Measurements from ENCODE around the gene SCGB1A1. TPM values are rescaled to one million over a fixed set of nuclear protein-coding genes. Genes with fewer than 3 reads are reported as not detected.

SCGB1A1 gene
- total RNA-seq, 2 experiments from 2014 or later: not detected

DNA sequence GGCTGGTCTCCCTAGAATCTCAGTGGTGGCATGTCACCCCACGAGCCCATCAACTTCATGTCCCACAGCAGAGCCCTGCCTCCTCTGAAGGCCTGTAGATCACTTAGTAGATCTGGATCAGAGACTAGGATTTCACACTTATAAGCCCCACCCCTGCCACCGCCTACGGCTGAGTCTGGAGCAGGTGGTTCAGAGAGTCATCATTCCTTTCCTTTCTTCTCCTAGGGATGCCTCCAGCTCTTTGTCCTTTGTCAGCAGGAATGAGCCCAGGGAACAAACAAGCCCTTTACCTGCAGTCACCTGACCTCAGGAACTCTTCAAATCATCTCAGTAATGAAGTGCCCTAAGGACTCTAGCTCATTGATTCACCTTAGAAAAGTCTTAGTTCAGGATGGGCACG is 37.8 kb downstream of the SCGB1A1 start:
- Mint-ChIP-seq H3K4me3 (no peak overlapping the region), H3K9me3 (no peaks in the 10 kb centered on the region), H3K27me3 (ENCODE audit: low read depth) (no peaks in the 10 kb centered on the region), H3K4me1 (ENCODE audit: low read depth) (no peaks in the 10 kb centered on the region), H3K36me3 (ENCODE audit: low read depth) (no peaks in the 10 kb centered on the region), H3K27ac (no peak overlapping the region)
- intact Hi-C loops (cut with micrococcal nuclease): no loop called here
- CTCF ChIA-PET: interaction anchor here (0.6 to 2.9 kb wide), 2 partner anchors 32 to 84 kb away, joined by 3 to 11 read pairs; no protein-coding TSS in a partner anchor
- DNase-seq: no peak

DNA sequence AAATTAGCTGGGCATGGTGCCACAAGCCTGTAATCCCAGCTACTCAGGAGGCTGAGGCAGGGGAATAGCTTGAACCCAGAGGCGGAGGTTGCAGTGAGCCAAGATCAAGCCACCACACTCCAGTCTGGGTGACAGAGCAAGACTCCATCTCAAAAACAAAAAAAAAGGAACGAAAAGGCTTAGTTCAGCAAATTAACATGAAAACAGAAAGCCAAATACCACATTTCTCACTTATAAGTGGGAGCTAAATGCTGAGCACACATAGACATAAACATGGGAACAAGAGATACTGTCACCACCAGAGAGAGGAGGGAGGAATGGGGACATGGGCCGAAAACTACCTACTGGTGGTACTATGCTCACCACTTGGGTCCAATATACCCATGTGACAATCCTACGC is 38.6 kb downstream of the SCGB1A1 start:
- no peaks in the 10 kb centered on the region for H3K9me3 Mint-ChIP-seq
- intact Hi-C loops (cut with micrococcal nuclease): no loop called here
- H3K36me3 Mint-ChIP-seq (ENCODE audit: low read depth): no peaks in the 10 kb centered on the region
- no peak for DNase-seq
- CTCF ChIA-PET: interaction anchor here (0.7 to 2.9 kb wide), 4 partner anchors 18 to 95 kb away, joined by 3 to 11 read pairs (median 4); no protein-coding TSS in a partner anchor
- H3K4me3 Mint-ChIP-seq: no peak overlapping the region
- H3K27ac Mint-ChIP-seq: no peak overlapping the region
- no peaks in the 10 kb centered on the region for H3K4me1 Mint-ChIP-seq (ENCODE audit: low read depth)
- no peaks in the 10 kb centered on the region for H3K27me3 Mint-ChIP-seq (ENCODE audit: low read depth)

DNA sequence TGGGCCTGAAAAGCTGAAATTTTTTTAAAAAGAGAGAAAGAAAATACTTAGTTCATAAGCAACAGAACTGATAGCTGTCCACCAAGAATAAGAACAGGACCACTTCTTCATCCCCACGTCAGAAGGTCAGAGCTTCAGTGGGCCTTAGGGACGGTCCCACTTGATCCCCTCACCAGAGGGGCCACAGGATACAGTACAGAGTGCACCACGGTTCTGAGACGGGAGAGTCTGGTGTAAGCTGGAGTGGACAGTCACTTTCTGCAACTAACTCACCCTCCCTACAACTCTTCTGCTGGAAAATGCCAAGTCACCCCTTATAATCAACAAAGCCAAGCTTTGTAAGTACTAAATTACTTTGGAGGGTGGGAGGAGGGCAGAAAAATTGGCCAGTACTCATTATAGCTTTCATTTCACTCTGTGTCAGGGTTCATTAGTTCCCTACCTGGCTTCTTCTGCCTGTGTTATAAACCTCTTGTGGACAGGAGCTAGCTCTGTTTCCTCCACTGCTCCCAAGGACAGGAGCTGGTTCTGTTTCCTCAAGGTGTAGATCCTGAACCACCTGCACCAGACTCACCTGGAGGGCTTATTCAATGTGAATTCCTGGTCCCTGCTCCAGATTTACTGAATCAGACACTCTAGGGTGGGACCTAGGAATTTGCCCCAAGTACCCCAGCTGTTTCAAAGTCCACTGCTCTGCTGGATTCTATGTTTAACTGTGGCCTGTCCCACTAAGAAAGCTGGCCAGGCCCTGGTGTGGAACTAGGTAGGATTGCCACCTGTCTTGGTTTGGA is 39.6 kb downstream of the SCGB1A1 start:
- Mint-ChIP-seq H3K4me1 (ENCODE audit: low read depth) (no peaks in the 10 kb centered on the region), H3K27me3 (ENCODE audit: low read depth) (no peaks in the 10 kb centered on the region), H3K27ac (no peak overlapping the region), H3K9me3 (no peaks in the 10 kb centered on the region), H3K4me3 (no peak overlapping the region), H3K36me3 (ENCODE audit: low read depth) (no peaks in the 10 kb centered on the region)
- DNase-seq: no peak
- CTCF ChIA-PET: interaction anchor here (1.0 to 2.9 kb wide), 3 partner anchors 34 to 85 kb away, joined by 3 to 11 read pairs (median 4); no protein-coding TSS in a partner anchor
- intact Hi-C loops (cut with micrococcal nuclease): no loop called here

GRCh38 chr11:62459080-62459479 is 40.2 kb downstream of the SCGB1A1 start:
- DNase-seq: no peak
- Mint-ChIP-seq H3K4me3 (no peak overlapping the region), H3K27ac (no peak overlapping the region), H3K27me3 (ENCODE audit: low read depth) (no peaks in the 10 kb centered on the region), H3K36me3 (ENCODE audit: low read depth) (no peaks in the 10 kb centered on the region), H3K4me1 (ENCODE audit: low read depth) (no peaks in the 10 kb centered on the region), H3K9me3 (no peaks in the 10 kb centered on the region)
- CTCF ChIA-PET: interaction anchor here (1.0 kb wide), 1 partner anchor 84 kb away, joined by 4 read pairs; no protein-coding TSS in a partner anchor
- intact Hi-C loops (cut with micrococcal nuclease): no loop called here

DNA sequence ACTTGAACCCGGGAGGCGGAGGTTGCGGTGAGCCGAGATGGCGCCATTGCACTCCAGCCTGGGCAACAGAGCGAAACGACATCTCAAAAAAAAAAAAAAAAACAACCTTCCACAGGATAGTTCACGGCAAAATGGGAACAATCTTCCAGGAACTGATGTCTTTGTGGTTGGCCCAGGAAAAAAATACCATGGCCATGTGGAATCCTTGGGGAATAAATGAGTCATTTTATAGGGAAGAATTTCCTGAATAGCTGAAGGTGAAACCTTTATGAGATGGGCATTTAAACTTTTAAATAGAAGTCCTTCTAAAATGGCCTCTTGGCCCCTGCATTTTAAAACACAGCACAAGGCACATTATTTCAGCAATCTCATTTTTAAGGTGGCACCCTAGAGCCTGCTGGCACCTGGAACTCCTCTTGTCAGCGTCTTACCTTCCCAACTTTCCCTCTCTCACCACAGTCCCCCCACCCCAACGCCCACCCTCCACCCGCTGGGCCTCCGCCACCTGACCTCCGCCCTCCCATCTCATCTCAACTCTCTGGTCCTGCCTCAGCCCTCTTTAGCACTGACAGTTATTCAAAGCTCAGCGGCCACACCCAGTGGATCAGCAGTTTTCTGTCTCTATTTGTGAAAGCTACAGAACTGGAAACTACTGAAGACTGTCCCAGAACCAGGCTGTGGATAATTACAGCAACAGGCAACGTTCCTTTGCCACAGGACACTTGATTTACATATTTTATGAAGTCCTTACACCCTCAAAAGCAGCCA is 43.1 kb downstream of the SCGB1A1 start:
- no peak overlapping the region for H3K4me3 Mint-ChIP-seq
- no peaks in the 10 kb centered on the region for H3K36me3 Mint-ChIP-seq (ENCODE audit: low read depth)
- no peaks in the 10 kb centered on the region for H3K9me3 Mint-ChIP-seq
- intact Hi-C loops (cut with micrococcal nuclease): no loop called here
- CTCF ChIA-PET: interaction anchor here (0.8 kb wide), 2 partner anchors 37 to 66 kb away, joined by 3 read pairs; no protein-coding TSS in a partner anchor
- H3K27ac Mint-ChIP-seq: no peak overlapping the region
- H3K27me3 Mint-ChIP-seq (ENCODE audit: low read depth): no peaks in the 10 kb centered on the region
- DNase-seq: no peak
- H3K4me1 Mint-ChIP-seq (ENCODE audit: low read depth): no peaks in the 10 kb centered on the region

- DNase-seq: no peak
- CTCF ChIA-PET: interaction anchor here (0.8 kb wide), 2 partner anchors 37 to 66 kb away, joined by 3 read pairs; no protein-coding TSS in a partner anchor
- intact Hi-C loops (cut with micrococcal nuclease): no loop called here
- Mint-ChIP-seq H3K4me1 (ENCODE audit: low read depth) (no peaks in the 10 kb centered on the region), H3K4me3 (no peak overlapping the region), H3K27ac (no peak overlapping the region), H3K9me3 (no peaks in the 10 kb centered on the region), H3K36me3 (ENCODE audit: low read depth) (no peaks in the 10 kb centered on the region), H3K27me3 (ENCODE audit: low read depth) (no peaks in the 10 kb centered on the region)
Measured at GRCh38 chr11:62462508-62462892, 43.7 kb downstream of the SCGB1A1 start.

GRCh38 chr11:62463121-62463542 is 44.3 kb downstream of the SCGB1A1 start:
- Mint-ChIP-seq H3K4me1 (ENCODE audit: low read depth) (no peaks in the 10 kb centered on the region), H3K36me3 (ENCODE audit: low read depth) (no peaks in the 10 kb centered on the region), H3K27ac (no peak overlapping the region), H3K4me3 (no peak overlapping the region), H3K9me3 (no peaks in the 10 kb centered on the region), H3K27me3 (ENCODE audit: low read depth) (no peaks in the 10 kb centered on the region)
- intact Hi-C loops (cut with micrococcal nuclease): no loop called here
- CTCF ChIA-PET: interaction anchor here (1.8 kb wide), 1 partner anchor 68 kb away, joined by 6 read pairs; no protein-coding TSS in a partner anchor
- DNase-seq: no peak

DNA sequence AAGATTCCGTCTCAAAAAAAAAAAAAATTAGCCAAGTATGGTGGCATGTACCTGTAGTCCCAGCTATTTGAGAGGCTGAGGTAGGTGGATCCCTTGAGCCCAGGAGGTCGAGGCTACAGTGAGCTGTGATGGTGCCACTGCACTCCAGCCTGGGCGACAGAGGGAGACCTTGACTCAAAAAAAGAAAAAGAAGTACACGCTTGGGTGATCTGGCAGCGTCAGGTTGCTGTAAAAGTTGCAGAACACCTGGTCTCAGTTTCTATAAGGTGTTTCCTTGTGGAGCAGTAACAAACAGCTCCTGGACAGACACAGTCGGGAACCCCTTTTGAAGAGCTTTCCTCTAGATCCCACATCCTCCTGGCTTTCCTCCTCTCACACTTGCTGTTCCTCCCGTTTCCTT is 45.8 kb downstream of the SCGB1A1 start:
- H3K4me3 Mint-ChIP-seq: no peak overlapping the region
- CTCF ChIA-PET: interaction anchor here (0.6 to 1.8 kb wide), 2 partner anchors 69 to 825 kb away, joined by 3 to 6 read pairs; no protein-coding TSS in a partner anchor
- DNase-seq: no peak
- no peaks in the 10 kb centered on the region for H3K27me3 Mint-ChIP-seq (ENCODE audit: low read depth)
- no peak overlapping the region for H3K27ac Mint-ChIP-seq
- H3K36me3 Mint-ChIP-seq (ENCODE audit: low read depth): no peaks in the 10 kb centered on the region
- no peaks in the 10 kb centered on the region for H3K4me1 Mint-ChIP-seq (ENCODE audit: low read depth)
- intact Hi-C loops (cut with micrococcal nuclease): no loop called here
- no peaks in the 10 kb centered on the region for H3K9me3 Mint-ChIP-seq

GRCh38 chr11:62466444-62466843 is 47.6 kb downstream of the SCGB1A1 start:
- Mint-ChIP-seq H3K4me3 (no peak overlapping the region), H3K27me3 (ENCODE audit: low read depth) (no peaks in the 10 kb centered on the region), H3K9me3 (no peaks in the 10 kb centered on the region), H3K4me1 (ENCODE audit: low read depth) (no peaks in the 10 kb centered on the region), H3K36me3 (ENCODE audit: low read depth) (no peaks in the 10 kb centered on the region), H3K27ac (no peak overlapping the region)
- CTCF ChIA-PET: interaction anchor here (0.7 to 1.2 kb wide), 2 partner anchors 76 to 85 kb away, joined by 4 read pairs; no protein-coding TSS in a partner anchor
- no peak for DNase-seq
- intact Hi-C loops (cut with micrococcal nuclease): no loop called here

DNA sequence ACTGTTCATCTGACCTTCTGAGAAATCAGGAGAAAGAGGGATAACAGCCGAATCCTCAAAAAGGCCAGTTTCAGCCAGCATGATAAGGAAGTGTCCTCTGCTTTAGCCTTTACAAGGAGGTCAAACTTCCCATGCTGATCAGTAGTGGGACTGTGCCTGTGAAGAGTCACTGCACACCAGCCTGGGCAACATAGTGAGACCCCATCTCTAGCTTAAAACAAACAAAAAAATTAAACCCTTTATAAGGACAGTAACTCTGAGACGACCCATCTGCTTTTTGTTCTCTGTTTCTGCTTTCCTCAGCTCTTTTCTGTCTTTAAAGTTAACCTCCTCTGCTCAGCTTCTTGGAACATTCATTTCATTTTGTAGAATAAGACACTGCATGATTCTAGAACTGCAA is 49.7 kb downstream of the SCGB1A1 start:
- H3K4me1 Mint-ChIP-seq (ENCODE audit: low read depth): no peaks in the 10 kb centered on the region
- no peaks in the 10 kb centered on the region for H3K36me3 Mint-ChIP-seq (ENCODE audit: low read depth)
- H3K9me3 Mint-ChIP-seq: no peaks in the 10 kb centered on the region
- CTCF ChIA-PET: no interaction called here
- DNase-seq: no peak
- H3K27ac Mint-ChIP-seq: no peak overlapping the region
- no peaks in the 10 kb centered on the region for H3K27me3 Mint-ChIP-seq (ENCODE audit: low read depth)
- H3K4me3 Mint-ChIP-seq: no peak overlapping the region
- intact Hi-C loops (cut with micrococcal nuclease): no loop called here

GRCh38 chr11:62471603-62472002 is 52.8 kb downstream of the SCGB1A1 start:
- Mint-ChIP-seq H3K4me3 (no peak overlapping the region), H3K4me1 (ENCODE audit: low read depth) (no peaks in the 10 kb centered on the region), H3K27ac (no peak overlapping the region), H3K36me3 (ENCODE audit: low read depth) (no peaks in the 10 kb centered on the region), H3K27me3 (ENCODE audit: low read depth) (no peaks in the 10 kb centered on the region), H3K9me3 (no peaks in the 10 kb centered on the region)
- DNase-seq: no peak
- intact Hi-C loops (cut with micrococcal nuclease): no loop called here
- CTCF ChIA-PET: no interaction called here

- Mint-ChIP-seq H3K27me3 (ENCODE audit: low read depth) (no peaks in the 10 kb centered on the region), H3K36me3 (ENCODE audit: low read depth) (no peaks in the 10 kb centered on the region), H3K9me3 (no peaks in the 10 kb centered on the region), H3K4me3 (no peak overlapping the region), H3K4me1 (ENCODE audit: low read depth) (no peaks in the 10 kb centered on the region), H3K27ac (no peak overlapping the region)
- intact Hi-C loops (cut with micrococcal nuclease): no loop called here
- CTCF ChIA-PET: interaction anchor here (0.6 kb wide), 1 partner anchor 22 kb away, joined by 4 read pairs; no protein-coding TSS in a partner anchor
- DNase-seq: no peak
Measured at GRCh38 chr11:62472063-62472884, 53.4 kb downstream of the SCGB1A1 start.
